ENCODE results near the gene HIPK4. TPM values are rescaled to one million over a fixed set of nuclear protein-coding genes. Genes with fewer than 3 reads are reported as not detected.
"Not testable (repeated sequence)": the region's sequence is repeated elsewhere in the genome, so short reads cannot be mapped to it uniquely, and the experiment has no call there.

HIPK4 gene
- total and polyA plus RNA-seq, 9 of the 15 experiments (the other 6 are each of a cell fraction or from before 2014, with no cell fraction given), result 0.06 to 0.09 TPM; not detected in 7

DNA sequence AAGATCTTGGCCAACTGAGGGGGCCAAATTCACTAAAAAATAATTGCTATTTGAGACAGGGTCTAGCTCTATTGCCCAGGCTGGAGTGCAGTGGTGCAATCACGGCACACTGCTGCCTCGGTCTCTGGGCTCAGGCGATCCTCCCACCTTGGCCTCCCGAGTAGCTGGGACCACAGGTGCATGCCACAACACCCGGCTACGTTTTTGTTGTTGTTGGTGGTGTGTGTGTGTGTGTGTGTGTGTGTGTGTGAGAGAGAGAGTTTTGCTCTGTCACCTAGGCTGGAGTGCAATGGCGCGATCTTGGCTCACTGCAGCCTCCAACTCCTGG is 18.6 kb upstream of the HIPK4 start:
- H3K9me1 ChIP-seq (ENCODE audit: control insufficient read depth, insufficient read depth, low read length); H3K79me2 ChIP-seq (ENCODE audit: control insufficient read depth, insufficient read depth, low read length); H4K20me1 ChIP-seq (replicated peaks; ENCODE audit: control insufficient read depth, insufficient read depth, low read length); H3K36me3 ChIP-seq (ENCODE audit: control insufficient read depth, insufficient read depth, low read length); intact Hi-C loops (cut with micrococcal nuclease); BruUV-seq (replicated peaks); ATAC-seq; H3K4me3 ChIP-seq; CTCF ChIA-PET (ENCODE audit: low intra/inter-chr PET ratio); FAIRE-seq; H3K9me3 ChIP-seq (replicated peaks; ENCODE audit: control insufficient read depth, insufficient read depth, low read depth, low read length); H3K27me3 ChIP-seq (ENCODE audit: control insufficient read depth in 2 of 2, insufficient read depth in 2 of 2, low read length in 2 of 2); DNase-seq (ENCODE audit: extremely low read depth in 1 of 4, low spot score in 3 of 4); in situ Hi-C loops (cut with MboI); TF ChIP-seq BRCA1 (IDR thresholded peaks at IDR 0.05): not testable (repeated sequence)
- WGBS (ENCODE audit: insufficient coverage, low coverage, missing lambda C conversion rate), result 52% methylated on average over 8 of the region's 8 CpGs
- Histone ChIP-seq H3K9ac (ENCODE audit: insufficient read depth in 1 of 2, low read depth in 2 of 2, low read length in 2 of 2) (peak overlapping the region in 1 of 2 experiments; percentile 87; a peak in 1 of 4 replicates), H2AFZ (ENCODE audit: low read depth, low read length) (peak overlapping the region; percentile 85), H3K4me1 (replicated peaks in 1 of 2; ENCODE audit: control insufficient read depth in 2 of 2, insufficient read depth in 2 of 2, low read length in 2 of 2) (peaks cover 19 to 52% of the 10 kb centered on the region in 2 experiments; a peak in 4 of 5 replicates), H3K27ac (ENCODE audit: extremely low read depth, low read depth, low read length) (peak overlapping the region; percentile 28; the same call in 1 of the 3 replicates), H3K4me2 (ENCODE audit: insufficient read depth, low read length) (peak overlapping the region; percentile 67)
- TF ChIP-seq BRCA1 (CRISPR knock-in tag; IDR thresholded peaks at IDR 0.05) (0 out of 2 replicates have a peak, but pooled peaks have one; percentile 59), KDM1A (IDR thresholded peaks at IDR 0.05) (peak; percentile 53 to 77; a peak in 3 of 4 replicates), SMARCA5 (IDR thresholded peaks at IDR 0.05) (0 out of 2 replicates have a peak, but pooled peaks have one; percentile 51), MNT (conservative IDR thresholded peaks at IDR 0.05) (0 out of 4 replicates have a peak, but pooled peaks of 1 of the 2 experiments have one; percentile 23), ZNF121 (CRISPR knock-in tag; conservative IDR thresholded peaks at IDR 0.05) (peak; percentile 99), BCOR (IDR thresholded peaks at IDR 0.05) (peak; percentile 86), DPF2 (IDR thresholded peaks at IDR 0.05) (peak; percentile 34; the same call in 1 of the 2 replicates)
- TF ChIP-seq, protein P1, sequence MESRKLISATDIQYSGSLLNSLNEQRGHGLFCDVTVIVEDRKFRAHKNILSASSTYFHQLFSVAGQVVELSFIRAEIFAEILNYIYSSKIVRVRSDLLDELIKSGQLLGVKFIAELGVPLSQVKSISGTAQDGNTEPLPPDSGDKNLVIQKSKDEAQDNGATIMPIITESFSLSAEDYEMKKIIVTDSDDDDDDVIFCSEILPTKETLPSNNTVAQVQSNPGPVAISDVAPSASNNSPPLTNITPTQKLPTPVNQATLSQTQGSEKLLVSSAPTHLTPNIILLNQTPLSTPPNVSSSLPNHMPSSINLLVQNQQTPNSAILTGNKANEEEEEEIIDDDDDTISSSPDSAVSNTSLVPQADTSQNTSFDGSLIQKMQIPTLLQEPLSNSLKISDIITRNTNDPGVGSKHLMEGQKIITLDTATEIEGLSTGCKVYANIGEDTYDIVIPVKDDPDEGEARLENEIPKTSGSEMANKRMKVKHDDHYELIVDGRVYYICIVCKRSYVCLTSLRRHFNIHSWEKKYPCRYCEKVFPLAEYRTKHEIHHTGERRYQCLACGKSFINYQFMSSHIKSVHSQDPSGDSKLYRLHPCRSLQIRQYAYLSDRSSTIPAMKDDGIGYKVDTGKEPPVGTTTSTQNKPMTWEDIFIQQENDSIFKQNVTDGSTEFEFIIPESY (CRISPR knock-in tag; IDR thresholded peaks at IDR 0.05), result peak; percentile 73; the same call in 1 of the 2 replicates
- POLR2A ChIA-PET, result interaction anchor here (1.9 kb wide), 1 partner anchor 12 kb away, joined by 10 read pairs; no protein-coding TSS in a partner anchor

All from K562 (cell line).